AG04450 (cell line): ENCODE measurements around the gene PARD3. TPM values are rescaled to one million over a fixed set of nuclear protein-coding genes. Genes with fewer than 3 reads are reported as not detected.
A peak's percentile ranks its signal among the peaks of the same experiment; 100 is the strongest.

Source experiments
- CTCF ChIA-PET: fragments of 300-600, 350-600 bp; formaldehyde crosslinking; extraction: SDS; loops from one replicate; lab custom pipeline; 2022; ENCODE audit warnings: antibody characterized with exemption, inconsistent platforms; lab: Charles Lee
- POLR2A ChIA-PET: fragments of 350-600 bp; formaldehyde crosslinking; extraction: SDS; loops from one replicate; lab custom pipeline; 2021; ENCODE audit warnings: antibody characterized with exemption, inconsistent platforms; lab: Yijun Ruan, JAX
- DNase-seq: peaks from one replicate; pipeline ENCODE4 v3.0.0-alpha.2; 2011; ENCODE audit warnings: low read depth, low spot score
- H3K27ac ChIP-seq: one replicate; pipeline ENCODE4 v1.5.1; 2012; ENCODE audit warnings: low read depth, low read length, control low read depth
- H3K27me3 ChIP-seq: one replicate; pipeline ENCODE4 v1.6.0; 2012; ENCODE audit warnings: low read length; ENCODE audit not compliant: control insufficient read depth, insufficient read depth
- H3K4me3 ChIP-seq: 2 replicates; pipeline ENCODE4 v1.5.1; 2011; ENCODE audit warnings: mild to moderate bottlenecking, low read depth, low read length, control low read depth
- H3K9me3 ChIP-seq: 2 replicates; pipeline ENCODE4 v1.5.1; 2012; ENCODE audit warnings: low read length; ENCODE audit not compliant: control insufficient read depth, insufficient read depth
- CTCF ChIP-seq: IDR thresholded peaks from 2 replicates; pipeline ENCODE4 v1.5.1; 2011; ENCODE audit warnings: low read depth, low read length, control low read depth, inconsistent platforms
- polyA plus RNA-seq: library from polyadenylated mRNA; depleted of rRNA; stranded (reverse); fragments of >200 nt; gene quantifications from 2 replicates; pipeline ENCODE4 v1.2.3, GENCODE V29; 2011

Gene PARD3
- polyA plus RNA-seq, 1 experiment: 43.1 TPM

- TF ChIP-seq CTCF: no peak
- Histone ChIP-seq H3K4me3 (no peak overlapping the region), H3K9me3 (no peaks in the 10 kb centered on the region), H3K27ac (no peak overlapping the region), H3K27me3 (no peaks in the 10 kb centered on the region)
- ChIA-PET CTCF (no interaction called here), POLR2A (no interaction called here)
- DNase-seq: no peak
Measured at GRCh38 chr10:34313353-34313752, 501.7 kb downstream of the PARD3 start.

GRCh38 chr10:34311679-34312078 lies 503.4 kb downstream of the PARD3 start:
- ChIA-PET CTCF (no interaction called here), POLR2A (no interaction called here)
- no peak overlapping the region for H3K4me3 ChIP-seq
- no peaks in the 10 kb centered on the region for H3K27me3 ChIP-seq
- no peak for TF ChIP-seq CTCF
- no peak overlapping the region for H3K27ac ChIP-seq
- no peak for DNase-seq
- no peaks in the 10 kb centered on the region for H3K9me3 ChIP-seq

DNA sequence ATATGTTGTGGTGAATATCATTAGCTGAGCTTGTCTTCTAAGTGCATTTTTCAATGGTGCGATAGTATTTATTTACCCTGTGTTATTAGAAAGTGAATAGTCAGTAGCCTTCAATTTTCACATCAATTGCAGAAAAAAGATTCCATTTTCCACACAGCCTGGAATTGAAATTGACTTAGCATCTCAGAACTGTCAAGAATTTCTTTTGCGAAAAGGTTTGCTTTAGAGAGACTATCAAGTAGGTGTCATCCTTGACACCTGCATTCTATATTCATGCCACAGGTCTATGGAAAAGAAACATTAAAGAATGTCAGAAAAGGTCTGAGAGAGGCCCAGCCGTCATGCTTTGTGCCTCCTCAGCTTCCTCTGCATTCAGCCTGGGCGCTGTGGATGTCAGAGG lies 504.9 kb downstream of the PARD3 start:
- no peak for TF ChIP-seq CTCF
- Histone ChIP-seq H3K27me3 (no peaks in the 10 kb centered on the region), H3K4me3 (no peak overlapping the region), H3K9me3 (no peaks in the 10 kb centered on the region), H3K27ac (no peak overlapping the region)
- no peak for DNase-seq
- CTCF ChIA-PET: no interaction called here
- POLR2A ChIA-PET: no interaction called here

DNA sequence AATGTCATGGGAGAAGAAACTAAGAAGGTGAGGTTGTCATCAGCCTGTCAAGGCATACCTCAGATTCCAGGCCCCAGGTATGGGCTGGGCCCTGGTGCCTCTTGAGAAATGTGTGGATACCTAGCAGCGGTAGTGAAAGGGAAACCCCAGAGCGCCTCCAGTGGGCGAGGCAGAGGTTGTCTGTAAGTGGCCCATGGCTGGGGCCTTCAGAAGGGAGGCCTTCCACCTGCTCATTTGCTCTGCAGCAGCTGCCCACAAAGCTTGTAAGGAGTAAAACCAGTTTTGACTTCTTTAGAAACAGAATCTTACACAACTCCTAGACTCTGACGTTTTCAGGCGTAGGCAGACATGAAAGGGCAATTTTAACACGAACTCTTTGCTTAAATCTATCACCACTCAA lies 509.9 kb downstream of the PARD3 start:
- DNase-seq: no peak
- TF ChIP-seq CTCF: peak; percentile 20; the same call in 1 of the 2 replicates
- POLR2A ChIA-PET: no interaction called here
- no peak overlapping the region for H3K27ac ChIP-seq
- H3K4me3 ChIP-seq: no peak overlapping the region
- no peaks in the 10 kb centered on the region for H3K27me3 ChIP-seq
- no peaks in the 10 kb centered on the region for H3K9me3 ChIP-seq
- CTCF ChIA-PET: no interaction called here

DNA sequence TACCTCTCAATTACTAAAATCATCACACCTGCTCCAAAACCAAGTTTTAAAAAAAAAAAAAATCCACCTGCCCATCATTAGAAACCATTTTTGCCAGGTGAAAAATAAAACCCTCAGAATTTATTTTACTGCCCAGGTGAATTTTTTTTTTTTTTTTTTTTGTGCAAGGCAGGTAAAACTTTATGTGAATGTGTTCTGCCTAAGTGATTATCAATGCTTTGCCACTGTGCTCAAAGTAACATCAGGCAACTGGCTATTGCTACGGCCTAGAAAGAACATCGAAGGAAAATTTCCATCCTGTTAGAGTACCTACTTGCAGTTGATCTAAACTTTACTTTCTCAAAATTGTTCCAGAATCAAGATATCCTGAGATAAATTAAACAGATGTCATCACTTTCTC lies 512.1 kb downstream of the PARD3 start:
- Histone ChIP-seq H3K27me3 (no peaks in the 10 kb centered on the region), H3K9me3 (no peaks in the 10 kb centered on the region), H3K27ac (no peak overlapping the region), H3K4me3 (no peak overlapping the region)
- ChIA-PET POLR2A (no interaction called here), CTCF (no interaction called here)
- no peak for DNase-seq
- TF ChIP-seq CTCF: no peak
